GM19324 (cell line): Measurements from ENCODE around the gene AOAH.
"Not testable (repeated sequence)": the region's sequence is repeated elsewhere in the genome, so short reads cannot be mapped to it uniquely, and the experiment has no call there.

Source experiments
- ATAC-seq: cut with Tn5 transposase; IDR thresholded peaks from one replicate; pipeline ENCODE4 v1.9.1; 2021; ENCODE audit warnings: mild to moderate bottlenecking, moderate library complexity; ENCODE audit not compliant: unreplicated experiment, low FRiP score

The AOAH gene

DNA sequence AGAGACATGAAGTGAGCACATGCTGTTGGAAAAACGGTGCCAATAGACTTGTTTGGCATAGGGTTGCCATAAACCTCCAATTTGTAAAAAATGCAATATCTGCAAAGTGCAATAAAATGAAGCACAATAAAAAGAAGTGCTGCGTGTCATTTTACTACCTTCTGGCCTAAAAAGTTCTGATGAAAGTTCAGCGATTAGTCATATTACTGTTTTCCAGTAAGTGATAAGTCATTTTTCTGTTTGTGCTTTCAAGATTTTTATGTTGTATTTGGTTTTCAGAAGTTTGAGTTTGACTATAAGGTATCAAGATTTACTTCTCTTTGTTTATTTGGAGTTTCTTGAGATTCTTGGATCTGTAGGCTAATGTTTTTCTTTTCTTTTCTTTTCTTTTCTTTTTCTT lies 16.8 kb downstream of the AOAH start:
- no peak for ATAC-seq

GRCh38 chr7:36703860-36704259 lies 20.4 kb downstream of the AOAH start:
- not testable (repeated sequence) for ATAC-seq

GRCh38 chr7:36692456-36692855 lies 31.8 kb downstream of the AOAH start:
- no peak for ATAC-seq

- no peak for ATAC-seq
These were observed 32.3 kb downstream of the AOAH start for GRCh38 chr7:36691983-36692382.

DNA sequence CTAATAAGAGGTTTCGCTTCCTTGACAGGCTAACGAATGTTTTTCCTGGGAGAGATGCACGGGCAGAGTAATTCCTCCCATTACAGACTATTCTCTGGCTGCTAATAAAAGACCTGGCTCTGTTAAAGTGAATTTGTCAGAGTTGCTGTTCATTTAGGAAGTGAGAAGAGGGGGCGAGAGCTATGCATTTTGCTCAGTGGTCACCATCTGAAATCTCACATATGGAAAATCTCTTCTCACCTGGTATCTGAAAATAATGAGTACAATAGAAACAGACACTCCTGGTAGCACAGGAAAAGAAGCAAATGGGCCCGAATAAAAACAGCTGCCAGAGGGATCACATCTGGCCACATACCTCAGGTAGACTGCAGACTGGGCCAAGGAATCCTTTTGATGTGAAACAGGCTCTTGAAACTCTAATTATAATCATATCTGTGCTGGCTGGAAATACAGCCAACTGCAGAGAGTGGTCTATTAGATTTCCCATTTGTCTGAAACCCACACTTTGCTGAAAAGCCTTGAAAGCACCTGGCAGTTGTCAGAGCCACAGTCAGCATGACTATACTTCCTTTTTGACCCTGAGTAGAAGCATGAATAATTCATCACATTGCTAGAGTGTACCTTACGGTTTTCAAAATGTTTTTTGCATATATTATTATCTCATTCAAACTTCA lies 33.6 kb downstream of the AOAH start:
- no peak for ATAC-seq

DNA sequence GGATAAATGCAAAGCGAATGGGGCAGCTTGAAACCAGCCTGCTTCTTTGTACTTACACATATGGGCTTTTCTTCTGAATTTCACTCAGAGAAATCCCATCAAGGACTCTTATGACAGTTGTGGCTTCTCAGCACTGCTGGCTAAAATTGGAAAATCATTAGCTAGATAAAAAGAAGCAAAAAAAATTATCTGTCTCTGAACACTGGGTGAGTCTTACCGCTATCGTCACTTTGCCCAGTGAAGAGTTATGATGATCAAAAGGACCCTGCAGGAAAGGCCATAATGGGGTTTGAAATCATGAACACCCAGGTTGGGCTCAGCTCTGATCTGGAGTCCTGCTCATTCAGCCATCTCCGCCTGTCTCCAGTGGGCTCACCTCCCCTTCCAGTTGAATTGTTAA lies 34.3 kb downstream of the AOAH start:
- ATAC-seq, result no peak

- no peak for ATAC-seq
These were observed 37.8 kb downstream of the AOAH start for GRCh38 chr7:36686499-36686898.

DNA sequence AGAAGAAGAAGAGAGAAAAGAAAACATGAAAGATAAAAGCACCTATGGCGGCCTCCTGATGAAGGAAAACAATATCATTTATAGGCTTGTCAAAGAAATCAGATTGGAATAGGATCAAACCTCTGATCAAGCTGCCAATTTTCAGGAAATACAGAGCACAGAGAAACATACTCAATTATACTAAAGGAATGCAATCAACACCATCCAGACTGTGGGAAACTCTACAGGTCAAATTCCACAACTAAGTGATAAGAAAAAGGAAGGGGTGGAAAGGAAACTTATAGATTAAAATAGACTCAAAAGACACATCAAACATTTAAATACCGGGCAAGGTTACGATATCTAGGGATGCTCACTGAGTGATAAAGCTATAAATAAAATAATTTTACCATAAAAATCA lies 39.3 kb downstream of the AOAH start:
- no peak for ATAC-seq

- no peak for ATAC-seq
These were observed 40.5 kb downstream of the AOAH start for GRCh38 chr7:36683695-36684357.

GRCh38 chr7:36683111-36683510 lies 41.2 kb downstream of the AOAH start:
- ATAC-seq, result no peak

GRCh38 chr7:36682102-36682501 lies 42.2 kb downstream of the AOAH start:
- no peak for ATAC-seq

GRCh38 chr7:36677769-36678437 lies 46.4 kb downstream of the AOAH start:
- ATAC-seq, result no peak

- no peak for ATAC-seq
These were observed 50.6 kb downstream of the AOAH start for GRCh38 chr7:36673703-36674102.

DNA sequence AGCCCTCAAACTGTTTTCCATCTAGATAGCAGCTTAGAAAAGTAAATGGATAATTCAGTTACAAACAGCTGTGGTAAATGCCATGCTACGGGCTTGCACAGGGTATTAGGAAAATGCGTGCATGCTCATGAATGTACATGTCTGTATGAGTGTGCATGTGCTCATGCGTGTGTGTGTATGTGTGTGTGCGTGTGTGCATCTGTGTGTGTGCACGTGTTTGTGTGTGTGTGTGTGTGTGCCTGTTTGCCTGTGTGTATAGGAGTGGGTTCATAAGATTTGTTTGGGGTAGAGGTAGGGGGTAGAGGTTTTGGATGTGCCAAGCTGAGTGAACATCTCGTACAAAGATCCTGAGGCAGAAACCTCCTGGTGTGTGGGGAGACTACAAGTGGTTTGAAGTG lies 52.9 kb downstream of the AOAH start:
- no peak for ATAC-seq

DNA sequence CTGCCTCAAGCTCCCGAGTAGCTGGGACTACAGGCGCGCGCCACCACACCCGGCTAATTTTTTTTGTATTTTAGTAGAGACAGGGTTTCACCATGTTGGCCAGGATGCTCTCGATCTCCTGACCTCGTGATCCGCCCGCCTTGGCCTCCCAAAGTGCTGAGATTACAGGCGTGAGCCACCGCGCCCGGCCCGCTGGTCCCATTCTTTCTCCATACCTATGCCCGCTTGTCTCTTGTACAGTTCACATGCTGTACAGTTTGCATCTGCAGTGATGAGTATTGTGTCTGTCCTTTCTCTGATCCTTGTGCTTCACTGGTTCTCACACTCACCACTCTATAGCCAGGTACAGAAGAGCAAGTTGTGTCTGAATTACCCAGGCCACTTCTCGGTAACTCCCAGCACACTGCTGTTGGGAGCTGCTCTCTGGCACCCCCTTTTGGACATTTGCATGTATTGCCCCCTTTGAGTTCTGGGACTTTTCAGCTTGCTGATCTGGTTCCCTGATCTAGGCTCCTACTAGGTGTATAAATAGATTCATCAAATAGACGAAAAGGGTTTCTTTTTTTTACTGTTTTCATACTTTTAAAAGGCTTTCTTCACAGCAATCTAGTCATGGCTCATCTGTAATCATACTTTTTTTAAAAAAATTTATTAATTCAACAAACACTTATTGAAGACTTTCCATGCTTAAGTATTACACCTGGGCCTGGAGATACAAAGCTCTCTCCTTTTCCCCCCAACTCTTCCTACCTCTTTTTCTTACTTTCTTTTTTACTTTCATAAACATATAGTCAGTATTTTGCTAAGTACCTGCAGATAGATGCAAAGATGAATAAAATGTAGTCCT lies 53.5 kb downstream of the AOAH start:
- ATAC-seq, result no peak

- ATAC-seq, result no peak
These were observed 55.5 kb downstream of the AOAH start for GRCh38 chr7:36668750-36669149.

GRCh38 chr7:36668080-36668479 lies 56.2 kb downstream of the AOAH start:
- no peak for ATAC-seq

GRCh38 chr7:36667007-36667745 lies 57.1 kb downstream of the AOAH start:
- no peak for ATAC-seq

DNA sequence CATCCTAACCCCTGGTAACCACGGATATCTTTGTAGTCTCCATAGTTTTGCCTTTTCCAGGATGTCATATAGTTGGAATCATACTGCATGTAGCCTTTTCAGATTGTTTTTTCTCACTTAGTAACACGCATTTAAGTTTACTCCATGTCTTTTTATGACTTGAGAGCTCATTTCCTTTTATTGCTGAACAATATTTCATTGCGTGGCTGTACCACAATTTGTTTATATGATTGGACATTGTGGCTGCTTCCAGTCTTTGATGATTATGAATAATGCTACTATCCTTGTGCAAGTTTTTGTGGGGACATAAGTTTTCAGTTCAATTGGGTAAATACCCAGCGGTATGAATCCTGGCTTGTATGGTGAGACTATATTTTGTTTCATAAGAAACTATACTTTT lies 60.8 kb downstream of the AOAH start:
- no peak for ATAC-seq

DNA sequence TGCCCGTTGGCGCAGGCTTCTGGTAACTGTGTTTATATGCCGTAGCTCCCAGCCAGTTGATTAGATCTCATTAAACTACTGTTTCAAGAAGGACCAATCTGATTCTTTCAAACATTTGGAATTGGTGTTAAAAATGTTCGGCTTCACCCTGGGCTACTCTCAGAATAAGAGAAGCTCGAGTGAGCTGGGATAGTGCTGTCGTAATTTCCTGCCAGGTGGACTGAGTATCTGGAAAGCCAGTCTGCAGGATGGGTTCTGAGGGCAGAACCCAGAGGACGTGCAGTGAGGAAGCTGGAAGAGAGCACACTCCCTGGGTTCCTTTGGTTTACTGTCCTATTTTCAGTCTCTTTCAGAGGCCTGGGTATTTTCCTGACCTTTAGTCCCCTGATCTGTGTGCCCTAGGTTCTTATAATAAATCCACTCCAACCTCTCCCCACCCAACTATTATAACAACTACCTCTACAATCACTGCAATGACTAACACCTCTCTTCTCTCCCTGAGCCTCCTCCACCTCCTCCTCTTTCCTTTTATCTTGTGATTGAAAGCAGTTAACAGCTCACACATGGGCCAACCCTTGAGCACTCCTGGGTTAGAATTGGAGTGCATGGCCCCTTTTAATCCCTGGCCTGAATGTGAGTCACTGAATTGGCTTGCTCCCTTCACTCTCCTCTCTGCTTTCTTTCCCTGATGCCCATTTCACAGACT lies 63.0 kb downstream of the AOAH start:
- no peak for ATAC-seq
